ENCODE measurements around the gene CHST9. TPM values are rescaled to one million over a fixed set of nuclear protein-coding genes. Genes with fewer than 3 reads are reported as not detected.

CHST9 gene
- total RNA-seq, 6 experiments from 2014 or later = not detected

DNA sequence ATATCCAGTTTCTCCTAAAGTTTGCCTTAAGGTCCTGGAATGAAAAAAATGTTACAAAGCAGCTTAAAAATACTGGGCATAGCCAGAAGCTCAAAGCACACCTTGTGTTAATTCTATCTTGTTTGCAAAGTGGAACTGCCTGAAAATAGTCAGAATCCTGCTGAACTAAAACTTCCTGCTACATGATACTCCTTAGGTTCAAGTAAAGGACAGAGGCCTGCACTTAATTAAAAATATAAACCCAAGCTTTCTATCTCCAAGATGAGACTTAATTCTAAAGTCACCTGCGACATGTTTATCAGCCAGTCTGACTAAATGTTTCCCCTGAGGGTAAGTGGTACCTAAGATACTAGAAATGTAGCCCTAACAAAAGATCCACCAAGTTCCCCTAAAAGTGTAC lies 103.4 kb downstream of the CHST9 start:
- Mint-ChIP-seq H3K9me3 (peaks cover 48% of the 10 kb centered on the region), H3K27ac (no peak overlapping the region), H3K36me3 (ENCODE audit: low read depth) (no peaks in the 10 kb centered on the region), H3K4me1 (ENCODE audit: low read depth) (no peaks in the 10 kb centered on the region), H3K4me3 (no peak overlapping the region), H3K27me3 (ENCODE audit: insufficient read depth) (peaks cover 1% of the 10 kb centered on the region; the same call in 1 of the 2 replicates)
- no peak for DNase-seq
- TF ChIP-seq, protein P1, sequence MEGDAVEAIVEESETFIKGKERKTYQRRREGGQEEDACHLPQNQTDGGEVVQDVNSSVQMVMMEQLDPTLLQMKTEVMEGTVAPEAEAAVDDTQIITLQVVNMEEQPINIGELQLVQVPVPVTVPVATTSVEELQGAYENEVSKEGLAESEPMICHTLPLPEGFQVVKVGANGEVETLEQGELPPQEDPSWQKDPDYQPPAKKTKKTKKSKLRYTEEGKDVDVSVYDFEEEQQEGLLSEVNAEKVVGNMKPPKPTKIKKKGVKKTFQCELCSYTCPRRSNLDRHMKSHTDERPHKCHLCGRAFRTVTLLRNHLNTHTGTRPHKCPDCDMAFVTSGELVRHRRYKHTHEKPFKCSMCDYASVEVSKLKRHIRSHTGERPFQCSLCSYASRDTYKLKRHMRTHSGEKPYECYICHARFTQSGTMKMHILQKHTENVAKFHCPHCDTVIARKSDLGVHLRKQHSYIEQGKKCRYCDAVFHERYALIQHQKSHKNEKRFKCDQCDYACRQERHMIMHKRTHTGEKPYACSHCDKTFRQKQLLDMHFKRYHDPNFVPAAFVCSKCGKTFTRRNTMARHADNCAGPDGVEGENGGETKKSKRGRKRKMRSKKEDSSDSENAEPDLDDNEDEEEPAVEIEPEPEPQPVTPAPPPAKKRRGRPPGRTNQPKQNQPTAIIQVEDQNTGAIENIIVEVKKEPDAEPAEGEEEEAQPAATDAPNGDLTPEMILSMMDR (IDR thresholded peaks at IDR 0.05) = no peak

DNA sequence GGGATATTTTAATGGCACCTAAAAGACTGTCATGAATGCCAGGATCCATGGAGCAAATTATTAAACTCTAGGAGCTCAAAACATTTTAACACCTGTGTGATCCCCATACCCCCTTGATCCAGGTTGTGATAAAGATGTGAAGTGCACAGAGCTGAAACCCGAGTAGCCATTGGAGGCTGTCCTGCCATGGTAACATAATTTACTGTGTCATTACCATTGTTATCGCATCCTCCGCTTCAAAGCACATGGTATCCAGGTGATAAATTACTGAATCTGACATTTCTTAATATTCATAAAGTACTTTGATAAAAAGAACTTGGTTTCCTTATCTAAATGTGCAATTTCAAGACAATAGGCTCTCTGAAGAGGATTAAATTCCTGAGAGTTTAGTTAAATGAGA lies 109.3 kb downstream of the CHST9 start:
- Mint-ChIP-seq H3K36me3 (ENCODE audit: low read depth) (no peaks in the 10 kb centered on the region), H3K27me3 (ENCODE audit: insufficient read depth) (no peaks in the 10 kb centered on the region), H3K4me3 (no peak overlapping the region), H3K27ac (no peak overlapping the region), H3K4me1 (ENCODE audit: low read depth) (no peaks in the 10 kb centered on the region), H3K9me3 (peaks cover 26% of the 10 kb centered on the region)
- TF ChIP-seq, protein P1 (IDR thresholded peaks at IDR 0.05) = no peak
- DNase-seq = no peak

DNA sequence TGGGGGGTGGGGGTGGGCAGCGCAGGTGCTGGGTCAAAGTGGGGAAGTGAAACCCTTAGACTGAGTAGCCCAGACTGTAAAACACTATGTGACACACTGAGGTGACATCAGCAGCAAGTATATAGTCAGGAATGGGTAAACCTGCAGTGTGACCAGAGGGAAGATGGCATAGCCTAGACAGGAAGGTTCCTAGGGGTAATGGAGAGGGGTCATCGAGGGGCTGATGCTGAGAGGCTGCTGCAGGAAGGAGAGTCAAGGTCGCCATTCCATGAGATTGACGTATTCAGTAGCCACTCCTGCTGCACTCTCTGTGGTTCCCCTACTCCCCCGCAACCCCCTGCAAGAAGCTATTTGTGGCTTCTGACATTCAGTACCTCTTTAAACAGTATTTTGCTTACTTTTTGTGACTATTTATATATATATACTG lies 111.7 kb downstream of the CHST9 start:
- Mint-ChIP-seq H3K27ac (no peak overlapping the region), H3K36me3 (ENCODE audit: low read depth) (no peaks in the 10 kb centered on the region; the same call in 1 of the 2 replicates), H3K27me3 (ENCODE audit: insufficient read depth) (no peaks in the 10 kb centered on the region), H3K9me3 (peaks cover 26% of the 10 kb centered on the region), H3K4me3 (no peak overlapping the region), H3K4me1 (ENCODE audit: low read depth) (no peaks in the 10 kb centered on the region)
- TF ChIP-seq, protein P1 (IDR thresholded peaks at IDR 0.05) = no peak
- no peak for DNase-seq

DNA sequence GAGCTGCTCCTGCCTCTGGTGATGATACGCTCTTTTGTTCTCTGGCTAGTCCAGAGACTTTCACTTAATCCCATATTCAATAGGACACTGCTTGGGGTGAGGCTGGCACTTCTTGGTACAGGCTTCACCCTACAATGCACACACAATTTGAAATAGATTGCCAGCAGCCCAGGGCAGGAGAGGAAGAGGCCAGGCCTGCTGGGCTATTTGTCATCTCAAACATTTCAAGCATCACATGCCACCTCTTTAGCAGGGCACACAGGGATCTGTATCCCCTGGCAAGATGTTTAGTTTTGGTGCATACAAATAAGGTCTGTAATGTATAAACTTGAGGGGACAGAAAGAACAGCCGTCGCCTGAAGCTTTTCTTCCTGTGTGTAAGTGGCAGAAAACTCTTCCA lies 120.4 kb downstream of the CHST9 start:
- H3K27me3 Mint-ChIP-seq (ENCODE audit: insufficient read depth) = no peaks in the 10 kb centered on the region
- DNase-seq = no peak
- no peak overlapping the region for H3K27ac Mint-ChIP-seq
- peaks cover 5% of the 10 kb centered on the region; the same call in 1 of the 2 replicates for H3K36me3 Mint-ChIP-seq (ENCODE audit: low read depth)
- no peaks in the 10 kb centered on the region for H3K4me1 Mint-ChIP-seq (ENCODE audit: low read depth)
- H3K4me3 Mint-ChIP-seq = no peak overlapping the region
- peaks cover 39% of the 10 kb centered on the region for H3K9me3 Mint-ChIP-seq
- TF ChIP-seq, protein P1 (IDR thresholded peaks at IDR 0.05) = no peak

- no peak overlapping the region for H3K27ac Mint-ChIP-seq
- peaks cover 43% of the 10 kb centered on the region for H3K9me3 Mint-ChIP-seq
- peaks cover 5% of the 10 kb centered on the region; the same call in 1 of the 2 replicates for H3K36me3 Mint-ChIP-seq (ENCODE audit: low read depth)
- no peaks in the 10 kb centered on the region for H3K27me3 Mint-ChIP-seq (ENCODE audit: insufficient read depth)
- no peaks in the 10 kb centered on the region for H3K4me1 Mint-ChIP-seq (ENCODE audit: low read depth)
- H3K4me3 Mint-ChIP-seq = no peak overlapping the region
- no peak for DNase-seq
- TF ChIP-seq, protein P1 (IDR thresholded peaks at IDR 0.05) = no peak
Measured at GRCh38 chr18:27062802-27063201, 122.3 kb downstream of the CHST9 start.

Data from HFFc6 (cell line).